Retinal pigment epithelial cell (primary cell): ENCODE measurements around the gene RGS6.
"Not testable (repeated sequence)": the region's sequence is repeated elsewhere in the genome, so short reads cannot be mapped to it uniquely, and the experiment has no call there.

Experiments
- DNase-seq: peaks from one replicate; pipeline ENCODE4 v3.0.0-alpha.2; 2010; ENCODE audit warnings: low read depth
- H3K4me3 ChIP-seq: 2 replicates; pipeline ENCODE4 v1.5.1; 2011; ENCODE audit warnings: mild to moderate bottlenecking, low read length, control low read depth, moderate library complexity
- TF ChIP-seq, protein P1 (sequence below): conservative IDR thresholded peaks from 2 replicates; pipeline ENCODE4 v1.5.1; 2011; ENCODE audit warnings: low read depth, low read length, control low read depth, inconsistent platforms

RGS6 gene

DNA sequence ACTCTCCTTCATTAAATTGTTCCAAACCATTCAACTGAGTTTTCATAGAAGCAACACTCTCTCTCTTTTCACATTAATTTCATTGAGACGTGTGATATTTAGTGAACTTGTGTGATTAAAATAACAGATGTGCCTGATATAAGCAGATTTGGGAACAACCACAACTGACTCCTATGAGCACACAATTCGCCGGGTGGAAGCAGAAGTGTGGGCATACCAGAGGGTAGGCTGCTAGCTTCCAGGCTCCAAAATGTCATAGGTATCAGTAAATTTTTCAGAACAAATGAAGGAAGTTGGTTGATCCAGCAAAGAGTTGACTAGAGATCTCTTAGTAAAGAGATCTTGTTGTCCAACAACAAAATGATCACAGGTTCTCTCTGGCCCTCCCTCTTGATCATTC is 532.0 kb downstream of the RGS6 start:
- TF ChIP-seq, protein P1, sequence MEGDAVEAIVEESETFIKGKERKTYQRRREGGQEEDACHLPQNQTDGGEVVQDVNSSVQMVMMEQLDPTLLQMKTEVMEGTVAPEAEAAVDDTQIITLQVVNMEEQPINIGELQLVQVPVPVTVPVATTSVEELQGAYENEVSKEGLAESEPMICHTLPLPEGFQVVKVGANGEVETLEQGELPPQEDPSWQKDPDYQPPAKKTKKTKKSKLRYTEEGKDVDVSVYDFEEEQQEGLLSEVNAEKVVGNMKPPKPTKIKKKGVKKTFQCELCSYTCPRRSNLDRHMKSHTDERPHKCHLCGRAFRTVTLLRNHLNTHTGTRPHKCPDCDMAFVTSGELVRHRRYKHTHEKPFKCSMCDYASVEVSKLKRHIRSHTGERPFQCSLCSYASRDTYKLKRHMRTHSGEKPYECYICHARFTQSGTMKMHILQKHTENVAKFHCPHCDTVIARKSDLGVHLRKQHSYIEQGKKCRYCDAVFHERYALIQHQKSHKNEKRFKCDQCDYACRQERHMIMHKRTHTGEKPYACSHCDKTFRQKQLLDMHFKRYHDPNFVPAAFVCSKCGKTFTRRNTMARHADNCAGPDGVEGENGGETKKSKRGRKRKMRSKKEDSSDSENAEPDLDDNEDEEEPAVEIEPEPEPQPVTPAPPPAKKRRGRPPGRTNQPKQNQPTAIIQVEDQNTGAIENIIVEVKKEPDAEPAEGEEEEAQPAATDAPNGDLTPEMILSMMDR, result no peak
- DNase-seq, result no peak
- H3K4me3 ChIP-seq, result no peak overlapping the region

DNA sequence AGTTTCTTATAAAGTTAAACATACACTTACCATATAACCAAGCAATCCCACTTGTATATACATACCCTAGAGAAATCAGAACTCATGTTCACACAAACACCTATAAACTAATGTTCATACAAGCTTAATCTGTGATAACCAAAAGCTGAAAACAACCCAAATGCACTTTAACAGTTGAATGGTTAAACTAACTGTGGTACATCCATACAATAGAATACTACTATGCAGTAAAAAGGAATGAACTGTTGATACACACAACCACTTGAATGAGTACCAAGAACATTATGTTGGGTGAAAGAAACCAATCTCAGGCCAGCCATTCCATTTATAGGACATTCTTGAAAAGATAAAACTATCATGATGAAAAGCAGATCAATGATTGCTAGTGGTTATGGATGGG is 534.1 kb downstream of the RGS6 start:
- TF ChIP-seq, protein P1, result no peak
- no peak for DNase-seq
- H3K4me3 ChIP-seq, result no peak overlapping the region

DNA sequence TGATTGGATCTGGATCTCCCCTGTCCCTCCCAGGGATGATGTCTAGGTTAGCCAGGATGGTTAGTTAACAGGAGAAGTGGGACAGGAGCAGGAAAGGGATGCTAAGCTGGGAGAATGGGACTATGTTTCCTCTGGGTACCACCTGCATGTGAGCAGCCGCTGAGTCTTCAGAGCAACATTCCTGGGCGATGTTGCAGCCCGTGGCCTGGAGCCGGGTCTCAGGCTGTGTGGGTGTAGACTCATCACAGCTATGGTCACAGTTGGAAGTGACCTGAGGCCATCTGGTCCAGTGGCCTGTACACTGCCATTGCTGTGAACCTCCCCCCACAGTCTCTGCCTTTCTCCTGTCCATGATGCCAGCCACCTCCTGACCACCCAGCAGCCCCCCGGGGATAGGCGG is 539.1 kb downstream of the RGS6 start:
- TF ChIP-seq, protein P1, result no peak
- no peak overlapping the region for H3K4me3 ChIP-seq
- no peak for DNase-seq

DNA sequence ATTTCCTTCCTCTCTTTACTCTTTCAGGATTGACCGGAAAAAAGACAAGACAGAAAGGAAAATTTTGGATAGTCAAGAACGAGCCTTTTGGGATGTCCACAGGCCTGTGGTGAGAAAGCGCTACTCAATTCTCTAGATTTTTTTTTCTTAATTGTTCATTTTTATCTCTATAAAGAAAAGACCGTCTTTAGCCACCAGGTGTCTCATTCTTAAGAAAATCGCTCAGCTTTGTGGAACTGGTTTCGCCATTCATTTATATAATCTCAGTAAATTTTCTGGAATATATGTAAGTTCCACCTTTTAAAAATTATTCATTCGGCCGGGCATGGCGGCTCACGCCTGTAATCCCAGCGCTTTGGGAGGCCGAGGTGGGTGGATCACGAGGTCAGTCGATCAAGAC is 540.6 kb downstream of the RGS6 start:
- no peak for DNase-seq
- TF ChIP-seq, protein P1, result peak; percentile 23
- no peak overlapping the region for H3K4me3 ChIP-seq

DNA sequence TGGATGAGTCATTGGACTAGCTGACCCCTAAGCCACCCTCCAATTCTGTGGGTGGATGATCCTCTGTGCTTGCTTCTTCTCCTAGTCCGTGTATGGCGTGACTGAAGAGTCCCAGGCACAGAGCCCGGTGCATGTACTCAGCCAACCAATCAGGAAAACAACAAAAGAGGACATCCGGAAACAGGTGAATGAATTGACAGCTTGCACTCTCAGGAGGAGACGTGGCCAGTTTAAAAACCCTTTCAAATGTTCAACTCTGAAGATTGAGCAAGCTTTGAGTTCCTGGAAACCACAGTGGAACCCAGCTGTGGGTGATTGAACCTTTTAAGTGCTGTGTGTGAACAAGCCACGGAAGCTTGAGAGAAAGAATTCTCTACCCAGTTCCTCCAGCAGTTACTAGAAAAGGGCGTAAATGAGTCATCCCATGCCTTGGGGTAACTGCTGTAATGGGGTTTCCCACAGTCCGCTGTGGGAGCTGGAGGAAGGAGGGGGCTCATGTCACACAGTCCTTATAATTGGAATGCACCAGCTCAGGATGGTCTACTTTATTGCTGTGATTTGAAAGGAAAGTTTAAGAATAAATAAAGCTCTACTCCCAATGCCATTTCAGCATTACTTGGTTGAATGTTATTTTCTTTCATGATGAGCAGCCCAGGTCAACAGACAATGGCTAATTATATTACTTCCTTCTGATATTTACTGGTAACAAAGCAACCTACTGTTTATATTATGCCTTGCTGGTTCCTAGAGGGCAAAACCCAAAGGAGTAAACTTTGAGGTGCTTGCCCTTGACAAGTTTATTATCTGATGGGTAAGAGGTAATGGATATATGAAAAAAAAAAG is 544.6 kb downstream of the RGS6 start:
- DNase-seq, result peak; percentile 16
- H3K4me3 ChIP-seq, result no peak overlapping the region
- TF ChIP-seq, protein P1, result no peak

DNA sequence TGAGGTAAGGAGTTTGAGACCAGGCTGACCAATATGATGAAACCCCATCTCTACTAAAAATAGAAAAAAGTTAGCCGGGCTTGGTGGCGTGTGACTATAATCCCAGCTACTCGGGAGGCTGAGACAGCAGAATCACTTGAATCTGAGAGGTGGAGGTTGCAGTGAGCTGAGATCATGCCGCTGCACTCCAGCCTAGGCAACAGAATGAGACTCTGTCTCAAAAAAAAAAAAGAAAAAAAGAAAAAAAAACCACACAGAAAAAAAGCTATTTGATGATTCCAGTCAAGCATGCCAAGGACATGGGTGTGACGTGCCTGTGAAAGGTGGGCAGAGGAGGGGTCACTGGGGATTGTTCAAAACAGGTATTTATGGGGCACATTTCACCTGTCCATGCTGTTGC is 545.3 kb downstream of the RGS6 start:
- not testable (repeated sequence) for DNase-seq, H3K4me3 ChIP-seq

DNA sequence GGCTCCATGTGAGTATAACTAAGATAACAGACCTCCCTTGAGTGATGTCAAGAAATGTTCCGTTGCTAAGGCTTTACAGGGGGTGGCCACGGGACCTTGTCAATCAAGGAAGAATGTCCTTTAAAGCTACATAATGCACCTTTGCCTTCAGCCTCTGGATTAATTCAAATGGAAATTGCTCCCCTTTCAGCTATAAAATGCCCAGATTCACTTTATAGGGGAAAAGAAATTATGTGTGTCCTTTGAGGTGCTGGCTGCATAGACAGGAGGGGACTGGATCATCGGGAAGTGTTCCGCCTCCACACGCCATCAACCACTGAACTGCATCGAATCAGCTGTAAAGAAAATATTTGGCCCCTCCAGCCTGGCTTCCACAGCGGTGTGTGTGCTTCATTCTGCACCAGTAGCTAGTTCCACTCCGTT is 546.3 kb downstream of the RGS6 start:
- no peak overlapping the region for H3K4me3 ChIP-seq
- TF ChIP-seq, protein P1, result no peak
- no peak for DNase-seq
